ENCODE measurements around the gene DUSP3.
"Not testable (repeated sequence)": the region's sequence is repeated elsewhere in the genome, so short reads cannot be mapped to it uniquely, and the experiment has no call there.

The DUSP3 gene

GRCh38 chr17:43800736-43801135 is 22.0 kb upstream of the DUSP3 start:
- DNase-seq, result no peak

- DNase-seq, result no peak
These were observed 20.3 kb upstream of the DUSP3 start for GRCh38 chr17:43799047-43799446.

- not testable (repeated sequence) for DNase-seq
These were observed 19.2 kb upstream of the DUSP3 start for GRCh38 chr17:43798024-43798423.

GRCh38 chr17:43792668-43793067 is 13.9 kb upstream of the DUSP3 start:
- DNase-seq, result not testable (repeated sequence)

- DNase-seq, result no peak
These were observed 12.8 kb upstream of the DUSP3 start for GRCh38 chr17:43791589-43791988.

GRCh38 chr17:43790311-43790940 is 11.6 kb upstream of the DUSP3 start:
- DNase-seq, result no peak

GRCh38 chr17:43789482-43789881 is 10.7 kb upstream of the DUSP3 start:
- DNase-seq, result no peak

- DNase-seq, result no peak
These were observed 9.8 kb upstream of the DUSP3 start for GRCh38 chr17:43788540-43788939.

GRCh38 chr17:43787728-43788127 is 9.0 kb upstream of the DUSP3 start:
- DNase-seq, result no peak

GRCh38 chr17:43784628-43785101 is 5.9 kb upstream of the DUSP3 start:
- no peak for DNase-seq

GRCh38 chr17:43784068-43784467 is 5.3 kb upstream of the DUSP3 start:
- no peak for DNase-seq

GRCh38 chr17:43782913-43783680 is 4.3 kb upstream of the DUSP3 start:
- DNase-seq, result no peak

- no peak for DNase-seq
These were observed 1.4 kb upstream of the DUSP3 start, which contains the start of gene CFAP97D1 for GRCh38 chr17:43780135-43780534. Gene CFAP97D1, plus strand, starts transcription at chr17:43780435. Its CDS starts 28 bp downstream, at chr17:43780463.

GRCh38 chr17:43779145-43780125 is 658 bp upstream of the DUSP3 start:
- DNase-seq, result no peak

GRCh38 chr17:43774304-43775250 is 4.2 kb downstream of the DUSP3 start:
- no peak for DNase-seq

GRCh38 chr17:43772877-43773648 is 5.7 kb downstream of the DUSP3 start:
- DNase-seq, result peak; percentile 56

- no peak for DNase-seq
These were observed 7.3 kb downstream of the DUSP3 start for GRCh38 chr17:43771463-43771862.

GRCh38 chr17:43770957-43771356 is 7.8 kb downstream of the DUSP3 start:
- DNase-seq, result no peak

GRCh38 chr17:43769859-43770258 is 8.9 kb downstream of the DUSP3 start:
- DNase-seq, result no peak

- DNase-seq, result no peak
These were observed 9.4 kb downstream of the DUSP3 start for GRCh38 chr17:43769426-43769825.

- DNase-seq, result no peak
These were observed 9.8 kb downstream of the DUSP3 start for GRCh38 chr17:43768943-43769342.
